Small intestine (tissue), 7 donors: ENCODE results near the gene GOLIM4. TPM values are rescaled to one million over a fixed set of nuclear protein-coding genes. Genes with fewer than 3 reads are reported as not detected.

ENCODE experiments used
- DNase-seq, 2 donors: peaks; one replicate each; pipeline versions ENCODE4 v3.0.0 to v3.0.0-alpha.2; 2013
- FAIRE-seq: peaks from 2 replicates; lab custom pipeline; 2012; peaks lifted over from hg19 to GRCh38; lab: Jason Lieb, UNC
- H3K27ac ChIP-seq, 3 donors: one replicate each; pipeline ENCODE4 v1.5.1; 2013; ENCODE audit warnings: low read length in 2 of 3, mild to moderate bottlenecking in 2 of 3, control low read depth in 1 of 3, inconsistent platforms in 1 of 3, low read depth in 1 of 3, moderate library complexity in 1 of 3
- H3K27me3 ChIP-seq, 3 donors: one replicate each; pipeline ENCODE4 v1.6.1; 2013; ENCODE audit warnings: low read length in 3 of 3, inconsistent platforms in 1 of 3; ENCODE audit not compliant: control insufficient read depth in 3 of 3, insufficient read depth in 3 of 3
- H3K36me3 ChIP-seq, 3 donors: one replicate each; pipeline ENCODE4 v1.6.1; 2013; ENCODE audit warnings: low read length in 3 of 3, inconsistent platforms in 1 of 3, low read depth in 1 of 3, mild to moderate bottlenecking in 1 of 3, moderate library complexity in 1 of 3; ENCODE audit not compliant: control insufficient read depth in 3 of 3, insufficient read depth in 2 of 3
- H3K4me1 ChIP-seq, 3 donors: one replicate each; pipeline ENCODE4 v1.6.1; 2013; ENCODE audit warnings: low read length in 2 of 3, inconsistent platforms in 1 of 3, low read depth in 1 of 3, mild to moderate bottlenecking in 1 of 3, moderate library complexity in 1 of 3; ENCODE audit not compliant: control insufficient read depth in 3 of 3, insufficient read depth in 2 of 3
- H3K4me3 ChIP-seq, 3 donors: one replicate each; pipeline ENCODE4 v1.5.1; 2013; ENCODE audit warnings: low read length in 3 of 3, control low read depth in 1 of 3, inconsistent platforms in 1 of 3, low read depth in 1 of 3, mild to moderate bottlenecking in 1 of 3, moderate library complexity in 1 of 3
- H3K9me3 ChIP-seq, 2 donors: one replicate each; pipeline ENCODE4 v1.6.1; 2013; ENCODE audit warnings: low read depth in 1 of 2, low read length in 1 of 2; ENCODE audit not compliant: control insufficient read depth in 2 of 2, insufficient read depth in 1 of 2
- WGBS, 3 donors: extraction: QIAGEN DNeasy Blood & Tissue Kit; methylation state at CpG; one replicate each; pipeline ENCODE4 v1.1.7; 2013; 5-methylcytosine and 5-hydroxymethylcytosine counted together
- polyA plus RNA-seq, 4 donors: library from polyadenylated mRNA; stranded (reverse) in 3 of 4; unstranded in 1 of 4; fragments of 200-250 nt in 3 of 4; fragments of 120-200 nt in 1 of 4; gene quantifications; one replicate each; pipeline versions ENCODE4 v1.2.1 to v1.2.3, GENCODE V29; 2013
- donor health status: healthy with polysubstance abuse.
- donor health status: control.
- donor health status: control.
- donor health status: Bipolar disorder and iron deficiency.
- donor health status: healthy.

The GOLIM4 gene
- polyA plus RNA-seq, 4 donors, result 23.2 to 130 (median 45.9) TPM

- Histone ChIP-seq H3K4me1 (peaks cover 0 to 19% (median 0%) of the 10 kb centered on the region in 3 donors), H3K9me3 (no peaks in the 10 kb centered on the region), H3K27me3 (no peaks in the 10 kb centered on the region), H3K36me3 (no peaks in the 10 kb centered on the region), H3K27ac (peak overlapping the region; percentile 50 to 74 (median 67)), H3K4me3 (peak overlapping the region in 2 of 3 donors; percentile 3 to 9)
- DNase-seq, result peak; percentile 70 to 78
- WGBS, 3 donors, result 17 to 35% (median 31%) methylated on average over 8 of the region's 8 CpGs
- peak; percentile 85 for FAIRE-seq
Measured at GRCh38 chr3:167976516-167977361, 119.0 kb downstream of the GOLIM4 start.

GRCh38 chr3:167973901-167974300 lies 121.8 kb downstream of the GOLIM4 start:
- DNase-seq (no peak), FAIRE-seq (no peak)
- peaks cover 0 to 18% (median 0%) of the 10 kb centered on the region in 3 donors for H3K4me1 ChIP-seq
- no peak overlapping the region for H3K4me3 ChIP-seq
- no peaks in the 10 kb centered on the region for H3K27me3 ChIP-seq
- no peak overlapping the region for H3K27ac ChIP-seq
- no peaks in the 10 kb centered on the region for H3K9me3 ChIP-seq
- no peaks in the 10 kb centered on the region for H3K36me3 ChIP-seq

- H3K4me1 ChIP-seq, result peaks cover 0 to 10% (median 0%) of the 10 kb centered on the region in 3 donors
Measured at GRCh38 chr3:167973046-167973445, 122.7 kb downstream of the GOLIM4 start.

GRCh38 chr3:167972502-167972901 lies 123.2 kb downstream of the GOLIM4 start:
- H3K9me3 ChIP-seq, result no peaks in the 10 kb centered on the region
- 49 to 86% (median 73%) methylated on average over 3 of the region's 3 CpGs for WGBS, 3 donors
- no peaks in the 10 kb centered on the region for H3K27me3 ChIP-seq
- no peak overlapping the region for H3K4me3 ChIP-seq
- DNase-seq (no peak), FAIRE-seq (no peak)
- H3K27ac ChIP-seq, result no peak overlapping the region
- H3K4me1 ChIP-seq, result peaks cover 0 to 5% (median 0%) of the 10 kb centered on the region in 3 donors
- no peaks in the 10 kb centered on the region for H3K36me3 ChIP-seq

More at GRCh38 chr3:167973046-167973445, 122.7 kb downstream of the GOLIM4 start:
- no peak for FAIRE-seq
- no peak for DNase-seq
- 39 to 64% (median 64%) methylated on average over 2 of the region's 2 CpGs for WGBS, 3 donors
- no peaks in the 10 kb centered on the region for H3K27me3 ChIP-seq
- no peaks in the 10 kb centered on the region for H3K9me3 ChIP-seq
- H3K27ac ChIP-seq, result no peak overlapping the region
- no peaks in the 10 kb centered on the region for H3K36me3 ChIP-seq
- H3K4me3 ChIP-seq, result no peak overlapping the region

GRCh38 chr3:167969548-167969947 lies 126.2 kb downstream of the GOLIM4 start:
- Histone ChIP-seq H3K36me3 (no peaks in the 10 kb centered on the region), H3K4me1 (no peaks in the 10 kb centered on the region), H3K9me3 (no peaks in the 10 kb centered on the region), H3K27ac (no peak overlapping the region), H3K27me3 (no peaks in the 10 kb centered on the region), H3K4me3 (no peak overlapping the region)
- WGBS, 3 donors, result 90 to 95% (median 94%) methylated on average over 1 of the region's 1 CpG
- FAIRE-seq (no peak), DNase-seq (no peak)

- 87 to 94% (median 89%) methylated on average over 5 of the region's 5 CpGs for WGBS, 3 donors
- Histone ChIP-seq H3K4me3 (no peak overlapping the region), H3K9me3 (no peaks in the 10 kb centered on the region), H3K27me3 (no peaks in the 10 kb centered on the region), H3K4me1 (no peaks in the 10 kb centered on the region), H3K36me3 (no peaks in the 10 kb centered on the region), H3K27ac (no peak overlapping the region)
- FAIRE-seq (no peak), DNase-seq (no peak)
Measured at GRCh38 chr3:167967257-167968036, 128.3 kb downstream of the GOLIM4 start.
